GM18909 (cell line): ENCODE results near the gene CALML5.

ENCODE experiments used
- ATAC-seq: cut with Tn5 transposase; IDR thresholded peaks from one replicate; pipeline ENCODE4 v1.9.1; 2021; ENCODE audit warnings: mild to moderate bottlenecking; ENCODE audit not compliant: unreplicated experiment, poor library complexity

The CALML5 gene

GRCh38 chr10:5449227-5449626, 50.1 kb downstream of the CALML5 start:
- ATAC-seq = no peak
